ENCODE measurements around the gene SLC5A9. TPM values are rescaled to one million over a fixed set of nuclear protein-coding genes. Genes with fewer than 3 reads are reported as not detected.

Gene SLC5A9
- total and polyA plus RNA-seq, 2 of the 13 experiments (the other 11 are each of a cell fraction or from before 2014, with no cell fraction given), result 42.0 to 65.0 TPM

GRCh38 chr1:48222501-48223242 is at the start of gene SLC5A9 (continued):
- peak; percentile 80 for TF ChIP-seq PRDM15 (CRISPR knock-in tag; IDR thresholded peaks at IDR 0.05)
- TF ChIP-seq EEA1 (CRISPR knock-in tag; IDR thresholded peaks at IDR 0.05; ENCODE audit: borderline replicate concordance), result no peak
- TF ChIP-seq WIZ (CRISPR knock-in tag; IDR thresholded peaks at IDR 0.05), result peak; percentile 77
- peak; percentile 89 for TF ChIP-seq KDM6A (CRISPR knock-in tag; IDR thresholded peaks at IDR 0.05; ENCODE audit: low read depth)
- TF ChIP-seq ZBTB34 (CRISPR knock-in tag; IDR thresholded peaks at IDR 0.05), result 0 out of 2 replicates have a peak, but pooled peaks have one; percentile 67
- no peak for TF ChIP-seq E2F2 (CRISPR knock-in tag; IDR thresholded peaks at IDR 0.05; ENCODE audit: borderline replicate concordance)
- 0 out of 2 replicates have a peak, but pooled peaks have one; percentile 40 for TF ChIP-seq ZNF335 (CRISPR knock-in tag; IDR thresholded peaks at IDR 0.05)
- TF ChIP-seq HDAC1 (CRISPR knock-in tag; IDR thresholded peaks at IDR 0.05), result peak; percentile 62
- TF ChIP-seq ZNF609 (CRISPR knock-in tag; IDR thresholded peaks at IDR 0.05; ENCODE audit: borderline replicate concordance), result peak; percentile 45; the same call in 1 of the 2 replicates
- no peak for TF ChIP-seq ZBTB49 (CRISPR knock-in tag; IDR thresholded peaks at IDR 0.05; ENCODE audit: borderline replicate concordance)
- peak; percentile 88 for TF ChIP-seq TBX2 (CRISPR knock-in tag; IDR thresholded peaks at IDR 0.05; ENCODE audit: borderline replicate concordance)
- peak; percentile 36; the same call in 1 of the 2 replicates for TF ChIP-seq ELF3 (CRISPR knock-in tag; IDR thresholded peaks at IDR 0.05)
- no peak for TF ChIP-seq FOXA1 (IDR thresholded peaks at IDR 0.05)
- peak; percentile 53 for TF ChIP-seq FOXA1 (CRISPR knock-in tag; IDR thresholded peaks at IDR 0.05)
